Liver (tissue), 9 donors: ENCODE measurements around the gene DYNC1LI2. TPM values are rescaled to one million over a fixed set of nuclear protein-coding genes. Genes with fewer than 3 reads are reported as not detected.

Source experiments
- DNase-seq: peaks from one replicate; pipeline ENCODE4 v3.0.0-alpha.2; 2017; ENCODE audit warnings: low spot score
- H3K27ac ChIP-seq, 2 donors: one replicate each; pipeline ENCODE4 v1.7.0; 2013; ENCODE audit warnings: inconsistent platforms in 2 of 2, low read length in 2 of 2, control low read depth in 1 of 2, low read depth in 1 of 2, mild to moderate bottlenecking in 1 of 2
- H3K27me3 ChIP-seq, 4 donors: one replicate each; pipeline versions ENCODE4 v1.6.1 to v1.7.0; 2013; ENCODE audit warnings: low read length in 3 of 4, inconsistent platforms in 1 of 4, mild to moderate bottlenecking in 1 of 4, moderate library complexity in 1 of 4; ENCODE audit not compliant: control insufficient read depth in 4 of 4, insufficient read depth in 4 of 4
- H3K36me3 ChIP-seq, 4 donors: one replicate each; pipeline versions ENCODE4 v1.6.1 to v1.7.0; 2013; ENCODE audit warnings: low read length in 3 of 4, mild to moderate bottlenecking in 3 of 4, low read depth in 1 of 4, moderate library complexity in 1 of 4; ENCODE audit not compliant: control insufficient read depth in 4 of 4, insufficient read depth in 3 of 4
- H3K4me1 ChIP-seq, 4 donors: one replicate each; pipeline versions ENCODE4 v1.6.1 to v1.7.0; 2013; ENCODE audit warnings: low read length in 3 of 4, mild to moderate bottlenecking in 3 of 4, moderate library complexity in 1 of 4; ENCODE audit not compliant: control insufficient read depth in 4 of 4, insufficient read depth in 4 of 4
- H3K4me3 ChIP-seq, 3 donors: one replicate each; pipeline versions ENCODE4 v1.6.1 to v1.7.0; 2013; ENCODE audit warnings: low read length in 3 of 3, control low read depth in 1 of 3, low read depth in 1 of 3, mild to moderate bottlenecking in 1 of 3
- H3K9ac ChIP-seq, 2 donors: one replicate each; pipeline ENCODE4 v1.7.0; 2013; ENCODE audit warnings: low read length in 2 of 2, mild to moderate bottlenecking in 2 of 2, moderate library complexity in 2 of 2, control low read depth in 1 of 2, low read depth in 1 of 2
- H3K9me3 ChIP-seq, 4 donors: one replicate each; pipeline versions ENCODE4 v1.6.1 to v1.7.0; 2013; ENCODE audit warnings: low read length in 3 of 4; ENCODE audit not compliant: control insufficient read depth in 4 of 4
- CTCF ChIP-seq: fragments of 150-350 bp; IDR thresholded peaks from 2 replicates; pipeline ENCODE4 v1.5.1; 2017; ENCODE audit warnings: improper control_type of control experiment, low read depth, low read length; ENCODE audit not compliant: missing input control
- EGR1 ChIP-seq, 2 donors: IDR thresholded peaks; 2 replicates each; pipeline ENCODE4 v1.6.1; 2016 to 2018; ENCODE audit warnings: antibody characterized with exemption in 2 of 2, low read depth in 2 of 2
- FOXA1 ChIP-seq: IDR thresholded peaks from 2 replicates; pipeline ENCODE4 v1.6.1; 2016; ENCODE audit warnings: antibody characterized with exemption
- FOXA2 ChIP-seq: IDR thresholded peaks from 2 replicates; pipeline ENCODE4 v1.6.1; 2016; ENCODE audit warnings: antibody characterized with exemption
- GABPA ChIP-seq, 2 donors: IDR thresholded peaks in 1 of 2; conservative IDR thresholded peaks in 1 of 2; 2 replicates each; pipeline ENCODE4 v1.6.1; 2016; ENCODE audit warnings: antibody characterized with exemption in 2 of 2, mild to moderate bottlenecking in 1 of 2, moderate library complexity in 1 of 2
- HNF4A ChIP-seq, 2 donors: conservative IDR thresholded peaks; 2 replicates each; pipeline ENCODE4 v1.6.1; 2016; ENCODE audit warnings: antibody characterized with exemption in 2 of 2, mild to moderate bottlenecking in 2 of 2
- REST ChIP-seq: IDR thresholded peaks from 2 replicates; pipeline ENCODE4 v1.6.1; 2016; ENCODE audit warnings: antibody characterized with exemption, mild to moderate bottlenecking
- RXRA ChIP-seq, 2 donors: IDR thresholded peaks; 2 replicates each; pipeline ENCODE4 v1.6.1; 2017 to 2018; ENCODE audit warnings: antibody characterized with exemption in 2 of 2, mild to moderate bottlenecking in 1 of 2
- YY1 ChIP-seq: IDR thresholded peaks from 2 replicates; pipeline ENCODE4 v1.6.1; 2016; ENCODE audit warnings: antibody characterized with exemption, mild to moderate bottlenecking
- ZBTB33 ChIP-seq: IDR thresholded peaks from 2 replicates; pipeline ENCODE4 v1.6.1; 2016; ENCODE audit warnings: antibody characterized with exemption
- WGBS: extraction: QIAGEN DNeasy Blood & Tissue Kit; methylation state at CpG from one replicate; pipeline ENCODE4 v1.1.7; 2013; 5-methylcytosine and 5-hydroxymethylcytosine counted together
- polyA plus RNA-seq, 2 donors: library from polyadenylated mRNA; stranded (reverse) in 1 of 2; unstranded in 1 of 2; fragments of 200-250 nt in 1 of 2; fragments of >200 nt in 1 of 2; fragmentation: Nextera tagmentation in 1 of 2; extraction: Ambion mirVana in 1 of 2; gene quantifications; one replicate each; pipeline versions ENCODE4 v1.2.1 to v1.2.3, GENCODE V29; 2013 to 2015
- total RNA-seq, 2 donors: library from RNA; depleted of rRNA; stranded (reverse); fragments of >200 nt; gene quantifications; one replicate each; pipeline ENCODE4 v1.2.3, GENCODE V29; 2014
- donor health status: healthy.
- donor health status: healthy.
- donor health status: healthy.
- donor health status: healthy.
- donor health status: healthy.

Gene DYNC1LI2
- total and polyA plus RNA-seq, 4 donors, result 14.2 to 106 (median 35.1) TPM

- Histone ChIP-seq H3K27me3 (no peaks in the 10 kb centered on the region), H3K36me3 (peaks cover 0 to 2% (median under 1%) of the 10 kb centered on the region in 4 donors), H3K9me3 (no peaks in the 10 kb centered on the region), H3K9ac (no peak overlapping the region), H3K4me1 (peaks cover 4 to 21% (median 16%) of the 10 kb centered on the region in 4 donors), H3K27ac (no peak overlapping the region), H3K4me3 (no peak overlapping the region)
- no peak for DNase-seq
- 96% methylated on average over 2 of the region's 2 CpGs for WGBS
- no peak for TF ChIP-seq ZBTB33
These were observed 2.8 kb upstream of the DYNC1LI2 start for GRCh38 chr16:66754211-66754610.

- WGBS, result 97% methylated on average over 2 of the region's 2 CpGs
- no peak for DNase-seq
- Histone ChIP-seq H3K9me3 (no peaks in the 10 kb centered on the region), H3K27me3 (no peaks in the 10 kb centered on the region), H3K4me3 (no peak overlapping the region), H3K36me3 (peaks cover 0 to 12% (median 10%) of the 10 kb centered on the region in 4 donors), H3K9ac (no peak overlapping the region), H3K4me1 (peaks cover 4 to 26% (median 18%) of the 10 kb centered on the region in 4 donors), H3K27ac (no peak overlapping the region)
- no peak for TF ChIP-seq FOXA1
- TF ChIP-seq EGR1 (IDR thresholded peaks at IDR 0.05; ENCODE audit: low read depth in 2 of 2), result no peak
- TF ChIP-seq REST, result no peak
- TF ChIP-seq HNF4A (conservative IDR thresholded peaks at IDR 0.05), result no peak
- TF ChIP-seq CTCF, result no peak
- TF ChIP-seq FOXA2, result no peak
- TF ChIP-seq GABPA (IDR thresholded peaks at IDR 0.05 in 1 of 2, conservative IDR thresholded peaks at IDR 0.05 in 1 of 2), result no peak
- no peak for TF ChIP-seq YY1
- TF ChIP-seq ZBTB33, result no peak
- TF ChIP-seq RXRA (IDR thresholded peaks at IDR 0.05), result no peak
These were observed 1.5 kb upstream of the DYNC1LI2 start for GRCh38 chr16:66752958-66753357.
